ENCODE measurements around the gene SLC38A10.

The SLC38A10 gene

DNA sequence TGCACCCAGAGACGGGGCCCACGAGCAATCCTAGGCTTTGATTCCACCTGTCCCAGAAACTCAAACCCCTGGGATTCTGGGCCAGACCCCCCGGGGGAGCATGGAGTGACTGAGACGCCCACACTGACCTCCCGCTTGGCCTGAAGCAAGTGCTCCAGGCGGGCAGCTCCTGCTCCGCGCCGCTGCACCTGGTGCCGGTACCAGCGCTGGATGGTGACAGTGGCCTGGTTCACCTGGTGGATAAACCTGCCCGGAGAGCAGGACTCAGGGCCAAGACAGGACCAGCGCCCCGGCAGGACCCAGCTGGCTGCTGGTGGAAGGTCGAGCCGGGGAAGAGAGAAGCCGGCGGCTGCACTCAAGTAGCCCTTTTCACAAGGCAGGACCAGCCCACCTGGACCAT lies 94.9 kb downstream of the SLC38A10 start:
- no peak for FAIRE-seq

DNA sequence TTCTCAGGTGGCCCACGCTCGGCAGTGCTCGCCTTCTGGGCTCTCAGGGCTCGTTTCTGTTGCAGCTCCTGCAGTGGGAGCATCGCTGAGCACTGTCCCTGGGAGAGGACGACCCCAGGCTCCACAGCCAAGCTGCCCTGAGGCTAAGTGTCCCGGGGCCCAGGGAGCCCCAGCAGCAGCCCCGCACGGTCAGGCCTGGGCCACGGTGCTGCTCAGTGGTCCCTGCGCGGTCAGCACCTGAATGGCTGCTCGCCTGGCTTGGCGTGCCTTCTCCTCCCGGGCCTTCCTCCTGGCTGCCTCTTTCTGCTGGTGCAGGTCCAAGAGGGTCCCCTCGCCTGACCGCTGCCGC lies 95.7 kb downstream of the SLC38A10 start:
- no peak for FAIRE-seq

- FAIRE-seq: no peak
These were observed 96.2 kb downstream of the SLC38A10 start for GRCh38 chr17:81198826-81199481.

- FAIRE-seq: no peak
These were observed 97.1 kb downstream of the SLC38A10 start for GRCh38 chr17:81197831-81198490.

GRCh38 chr17:81197409-81197795 lies 97.7 kb downstream of the SLC38A10 start:
- FAIRE-seq: no peak

GRCh38 chr17:81196505-81197408 lies 98.3 kb downstream of the SLC38A10 start:
- FAIRE-seq: no peak

GRCh38 chr17:81195941-81196495 lies 99.1 kb downstream of the SLC38A10 start:
- no peak for FAIRE-seq
